Measurements from ENCODE around the gene ALKBH8. TPM values are rescaled to one million over a fixed set of nuclear protein-coding genes. Genes with fewer than 3 reads are reported as not detected.

ALKBH8 gene
- total RNA-seq, 4 donors from 2014 or later: 4.1 to 5.8 (median 5.4) TPM

DNA sequence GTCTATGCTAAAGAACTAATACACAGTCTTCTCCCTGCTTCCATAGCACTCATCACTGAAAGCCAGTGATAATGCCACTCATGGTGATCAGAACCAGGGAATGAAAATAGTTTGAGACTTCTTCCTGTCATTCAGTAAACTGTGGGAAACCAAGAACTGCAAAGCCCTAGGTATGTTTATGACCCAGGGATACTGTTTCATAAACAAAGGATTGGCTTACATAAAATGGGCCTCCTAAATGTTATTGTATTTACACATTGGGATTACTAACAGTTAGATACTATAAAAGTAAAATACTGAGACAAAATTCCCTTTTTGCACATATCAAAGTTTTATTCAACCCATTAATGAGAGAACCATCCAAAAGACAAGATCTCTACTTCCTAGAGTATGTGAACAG is 86.6 kb downstream of the ALKBH8 start:
- H3K27ac ChIP-seq (replicated peaks in 1 of 4): no peak overlapping the region
- no peak for TF ChIP-seq POLR2A (IDR thresholded peaks at IDR 0.05; ENCODE audit: low read depth)
- TF ChIP-seq, protein P1, sequence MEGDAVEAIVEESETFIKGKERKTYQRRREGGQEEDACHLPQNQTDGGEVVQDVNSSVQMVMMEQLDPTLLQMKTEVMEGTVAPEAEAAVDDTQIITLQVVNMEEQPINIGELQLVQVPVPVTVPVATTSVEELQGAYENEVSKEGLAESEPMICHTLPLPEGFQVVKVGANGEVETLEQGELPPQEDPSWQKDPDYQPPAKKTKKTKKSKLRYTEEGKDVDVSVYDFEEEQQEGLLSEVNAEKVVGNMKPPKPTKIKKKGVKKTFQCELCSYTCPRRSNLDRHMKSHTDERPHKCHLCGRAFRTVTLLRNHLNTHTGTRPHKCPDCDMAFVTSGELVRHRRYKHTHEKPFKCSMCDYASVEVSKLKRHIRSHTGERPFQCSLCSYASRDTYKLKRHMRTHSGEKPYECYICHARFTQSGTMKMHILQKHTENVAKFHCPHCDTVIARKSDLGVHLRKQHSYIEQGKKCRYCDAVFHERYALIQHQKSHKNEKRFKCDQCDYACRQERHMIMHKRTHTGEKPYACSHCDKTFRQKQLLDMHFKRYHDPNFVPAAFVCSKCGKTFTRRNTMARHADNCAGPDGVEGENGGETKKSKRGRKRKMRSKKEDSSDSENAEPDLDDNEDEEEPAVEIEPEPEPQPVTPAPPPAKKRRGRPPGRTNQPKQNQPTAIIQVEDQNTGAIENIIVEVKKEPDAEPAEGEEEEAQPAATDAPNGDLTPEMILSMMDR (IDR thresholded peaks at IDR 0.05): no peak
- TF ChIP-seq EP300 (IDR thresholded peaks at IDR 0.05): no peak
- TF ChIP-seq POLR2AphosphoS5 (IDR thresholded peaks at IDR 0.05): no peak
- no peak for DNase-seq (ENCODE audit: extremely low spot score)
- intact Hi-C loops (cut with DNase I): no loop called here
- H3K4me1 ChIP-seq: no peaks in the 10 kb centered on the region
- no peaks in the 10 kb centered on the region for H3K36me3 ChIP-seq
- no peak overlapping the region for H3K4me3 ChIP-seq
- no peaks in the 10 kb centered on the region for H3K9me3 ChIP-seq
- peaks cover 0 to 15% (median 0%) of the 10 kb centered on the region in 4 donors for H3K27me3 ChIP-seq

DNA sequence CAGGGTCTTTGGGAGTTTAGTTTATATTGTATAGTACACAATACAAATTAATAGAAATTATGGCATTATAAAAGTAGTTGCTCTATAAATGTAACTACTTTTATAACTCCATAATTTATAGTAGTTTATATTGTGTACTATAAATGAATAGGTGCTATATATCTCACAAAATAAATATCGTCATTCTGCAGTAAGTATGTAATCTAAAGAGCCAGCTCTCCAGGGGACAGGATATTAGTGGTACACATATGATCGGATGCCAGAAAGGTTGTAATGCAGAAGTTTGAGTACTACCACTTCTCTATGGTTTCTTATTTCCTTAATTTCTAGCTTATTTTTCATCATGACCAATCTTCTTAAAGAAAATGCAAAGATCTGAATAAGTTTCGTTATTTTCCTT is 87.7 kb downstream of the ALKBH8 start:
- Histone ChIP-seq H3K4me3 (no peak overlapping the region), H3K27me3 (peaks cover 0 to 15% (median 0%) of the 10 kb centered on the region in 4 donors), H3K27ac (replicated peaks in 1 of 4) (no peak overlapping the region), H3K9me3 (no peaks in the 10 kb centered on the region), H3K4me1 (no peaks in the 10 kb centered on the region), H3K36me3 (no peaks in the 10 kb centered on the region)
- intact Hi-C loops (cut with DNase I): no loop called here
- WGBS: 68% methylated on average over 3 of the region's 3 CpGs
- TF ChIP-seq EP300 (IDR thresholded peaks at IDR 0.05): no peak
- TF ChIP-seq POLR2AphosphoS5 (IDR thresholded peaks at IDR 0.05): no peak
- no peak for TF ChIP-seq POLR2A (IDR thresholded peaks at IDR 0.05; ENCODE audit: low read depth)
- TF ChIP-seq, protein P1 (IDR thresholded peaks at IDR 0.05): no peak
- DNase-seq (ENCODE audit: extremely low spot score): no peak

DNA sequence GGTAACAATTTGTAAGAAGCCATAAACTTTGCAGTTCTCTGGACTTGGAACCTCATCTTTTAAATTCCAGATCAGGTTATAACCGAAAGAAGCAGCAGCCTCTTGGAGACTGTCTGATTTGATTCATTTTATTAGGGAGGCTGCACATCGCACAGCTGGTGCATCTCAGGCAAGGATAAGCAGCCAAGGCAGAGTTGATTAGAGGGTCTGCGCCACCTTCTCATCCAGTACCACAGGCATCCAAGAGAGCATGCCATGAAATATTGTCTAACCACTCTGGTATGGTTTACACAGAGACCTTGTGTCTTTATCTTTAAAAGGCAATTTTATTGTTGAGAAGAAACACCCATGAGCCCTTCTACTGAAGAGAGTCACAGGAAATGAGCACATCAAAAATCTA is 91.7 kb downstream of the ALKBH8 start:
- DNase-seq (ENCODE audit: extremely low spot score): no peak
- WGBS: 42% methylated on average over 3 of the region's 3 CpGs
- no peaks in the 10 kb centered on the region for H3K9me3 ChIP-seq

DNA sequence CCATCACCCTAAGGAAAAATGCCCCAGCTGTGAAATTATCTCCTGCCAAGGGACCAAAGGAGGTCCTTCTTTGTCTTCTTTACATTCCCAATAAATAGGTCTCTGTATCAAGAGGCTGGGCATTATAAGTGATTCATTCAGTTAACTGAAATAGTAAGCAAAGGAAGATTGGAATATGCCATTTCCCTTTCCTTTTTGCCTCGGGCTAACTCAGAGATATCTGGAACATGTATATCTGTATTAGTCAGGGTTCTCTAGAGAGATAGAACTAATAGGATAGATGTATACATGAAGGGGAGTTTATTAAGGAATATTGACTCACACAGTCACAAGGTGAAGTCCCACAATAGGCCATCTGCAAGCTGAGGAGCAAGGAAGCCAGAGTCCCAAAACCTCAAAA is 92.6 kb downstream of the ALKBH8 start:
- peaks cover 0 to 15% (median 2%) of the 10 kb centered on the region in 4 donors for H3K27me3 ChIP-seq
- no peaks in the 10 kb centered on the region for H3K4me1 ChIP-seq
- WGBS: 80% methylated on average over 1 of the region's 1 CpG
- intact Hi-C loops (cut with DNase I): no loop called here
- H3K27ac ChIP-seq (replicated peaks in 1 of 4): no peak overlapping the region
- no peak for TF ChIP-seq POLR2A (IDR thresholded peaks at IDR 0.05; ENCODE audit: low read depth)
- TF ChIP-seq POLR2AphosphoS5 (IDR thresholded peaks at IDR 0.05): no peak
- no peak for TF ChIP-seq EP300 (IDR thresholded peaks at IDR 0.05)
- TF ChIP-seq, protein P1 (IDR thresholded peaks at IDR 0.05): no peak
- no peaks in the 10 kb centered on the region for H3K36me3 ChIP-seq
- no peak overlapping the region for H3K4me3 ChIP-seq
- no peak for DNase-seq (ENCODE audit: extremely low spot score)
- H3K9me3 ChIP-seq: no peaks in the 10 kb centered on the region

More for the DNA sequence above, 91.7 kb downstream of the ALKBH8 start:
- intact Hi-C loops (cut with DNase I): no loop called here
- Histone ChIP-seq H3K27me3 (peaks cover 0 to 15% (median 0%) of the 10 kb centered on the region in 4 donors), H3K36me3 (no peaks in the 10 kb centered on the region), H3K4me3 (no peak overlapping the region), H3K27ac (replicated peaks in 1 of 4) (no peak overlapping the region), H3K4me1 (no peaks in the 10 kb centered on the region)
- TF ChIP-seq POLR2AphosphoS5 (IDR thresholded peaks at IDR 0.05) (no peak), EP300 (IDR thresholded peaks at IDR 0.05) (no peak), POLR2A (IDR thresholded peaks at IDR 0.05; ENCODE audit: low read depth) (no peak)
- TF ChIP-seq, protein P1 (IDR thresholded peaks at IDR 0.05): no peak

DNA sequence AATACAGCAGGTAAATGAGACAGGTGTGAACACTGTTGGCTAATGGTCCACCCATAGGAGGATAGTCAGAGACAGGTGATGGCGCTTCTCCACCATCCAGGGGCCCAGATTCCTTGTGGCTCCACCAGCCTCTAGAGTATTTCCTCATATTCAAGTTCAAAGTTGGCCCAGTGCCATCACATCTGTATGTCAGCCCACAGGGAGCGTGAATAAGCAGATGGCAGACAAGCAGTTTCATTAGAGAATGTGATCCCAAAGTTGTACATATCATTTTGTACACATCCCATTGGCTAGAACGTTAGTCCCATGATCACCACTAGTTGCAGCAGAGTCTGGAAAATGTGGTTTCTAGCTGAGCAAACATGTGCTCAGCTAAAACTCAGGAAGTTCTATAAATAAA is 96.9 kb downstream of the ALKBH8 start:
- DNase-seq (ENCODE audit: extremely low spot score): no peak
- intact Hi-C loops (cut with DNase I): no loop called here
- WGBS: 47% methylated on average over 3 of the region's 3 CpGs
- no peaks in the 10 kb centered on the region for H3K4me1 ChIP-seq
- H3K27ac ChIP-seq (replicated peaks in 1 of 4): no peak overlapping the region
- no peaks in the 10 kb centered on the region for H3K9me3 ChIP-seq
- TF ChIP-seq, protein P1 (IDR thresholded peaks at IDR 0.05): no peak
- no peak for TF ChIP-seq EP300 (IDR thresholded peaks at IDR 0.05)
- TF ChIP-seq POLR2A (IDR thresholded peaks at IDR 0.05; ENCODE audit: low read depth): no peak
- TF ChIP-seq POLR2AphosphoS5 (IDR thresholded peaks at IDR 0.05): no peak
- H3K36me3 ChIP-seq: no peaks in the 10 kb centered on the region
- H3K4me3 ChIP-seq: no peak overlapping the region
- H3K27me3 ChIP-seq: peaks cover 0 to 14% (median 2%) of the 10 kb centered on the region in 4 donors

All from esophagus muscularis mucosa (tissue), 4 donors.